DMS53 treated with DMSO at 0.1 percent for 48 hours (cell line): ENCODE results near the gene TLR10.
"Not testable (repeated sequence)": the region's sequence is repeated elsewhere in the genome, so short reads cannot be mapped to it uniquely, and the experiment has no call there.

Source experiments
- DNase-seq: peaks from one replicate; lab custom pipeline; 2025; ENCODE audit not compliant: unreplicated experiment; lab: John Stamatoyannopoulos, UW

Gene TLR10, protein sequence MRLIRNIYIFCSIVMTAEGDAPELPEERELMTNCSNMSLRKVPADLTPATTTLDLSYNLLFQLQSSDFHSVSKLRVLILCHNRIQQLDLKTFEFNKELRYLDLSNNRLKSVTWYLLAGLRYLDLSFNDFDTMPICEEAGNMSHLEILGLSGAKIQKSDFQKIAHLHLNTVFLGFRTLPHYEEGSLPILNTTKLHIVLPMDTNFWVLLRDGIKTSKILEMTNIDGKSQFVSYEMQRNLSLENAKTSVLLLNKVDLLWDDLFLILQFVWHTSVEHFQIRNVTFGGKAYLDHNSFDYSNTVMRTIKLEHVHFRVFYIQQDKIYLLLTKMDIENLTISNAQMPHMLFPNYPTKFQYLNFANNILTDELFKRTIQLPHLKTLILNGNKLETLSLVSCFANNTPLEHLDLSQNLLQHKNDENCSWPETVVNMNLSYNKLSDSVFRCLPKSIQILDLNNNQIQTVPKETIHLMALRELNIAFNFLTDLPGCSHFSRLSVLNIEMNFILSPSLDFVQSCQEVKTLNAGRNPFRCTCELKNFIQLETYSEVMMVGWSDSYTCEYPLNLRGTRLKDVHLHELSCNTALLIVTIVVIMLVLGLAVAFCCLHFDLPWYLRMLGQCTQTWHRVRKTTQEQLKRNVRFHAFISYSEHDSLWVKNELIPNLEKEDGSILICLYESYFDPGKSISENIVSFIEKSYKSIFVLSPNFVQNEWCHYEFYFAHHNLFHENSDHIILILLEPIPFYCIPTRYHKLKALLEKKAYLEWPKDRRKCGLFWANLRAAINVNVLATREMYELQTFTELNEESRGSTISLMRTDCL

DNA sequence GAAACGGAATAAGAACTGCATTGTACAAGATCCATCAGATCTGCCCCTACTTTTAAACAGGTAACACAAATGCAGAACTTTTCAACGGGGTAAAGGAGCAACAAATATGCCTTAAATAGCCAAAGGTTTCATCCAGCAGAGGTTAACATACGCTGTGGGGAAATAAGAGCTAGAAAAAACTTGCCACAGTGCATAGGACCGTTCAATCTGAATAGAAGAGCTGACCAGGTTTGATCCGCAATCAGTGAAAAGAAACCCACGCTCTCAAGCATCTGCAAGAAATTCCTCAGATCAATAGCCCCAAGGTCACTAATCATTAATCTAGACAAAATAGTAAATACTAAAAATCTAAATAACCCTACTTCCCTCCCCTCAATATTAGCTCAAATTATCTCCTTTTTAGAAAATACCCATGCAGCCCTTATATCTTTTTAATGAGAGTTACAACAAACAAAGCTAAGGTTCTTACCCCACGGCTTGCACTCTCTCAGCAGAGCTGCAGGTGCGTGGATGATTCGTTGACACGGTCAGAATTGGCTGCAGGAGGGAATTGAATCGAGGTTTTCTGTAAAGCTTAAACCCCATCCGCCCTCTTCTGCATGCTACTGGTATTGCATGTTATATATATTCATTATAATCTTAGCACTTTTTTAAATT is at the start of gene TLR10:
Gene TLR10, minus strand, starts transcription at position 539 of the 657 bp plus-strand sequence. CDS start 7,400 bp downstream, outside the sequence.
- peak; percentile 81 for DNase-seq

GRCh38 chr4:38832206-38832605 is 49.4 kb upstream of the TLR10 start:
- DNase-seq, result no peak

DNA sequence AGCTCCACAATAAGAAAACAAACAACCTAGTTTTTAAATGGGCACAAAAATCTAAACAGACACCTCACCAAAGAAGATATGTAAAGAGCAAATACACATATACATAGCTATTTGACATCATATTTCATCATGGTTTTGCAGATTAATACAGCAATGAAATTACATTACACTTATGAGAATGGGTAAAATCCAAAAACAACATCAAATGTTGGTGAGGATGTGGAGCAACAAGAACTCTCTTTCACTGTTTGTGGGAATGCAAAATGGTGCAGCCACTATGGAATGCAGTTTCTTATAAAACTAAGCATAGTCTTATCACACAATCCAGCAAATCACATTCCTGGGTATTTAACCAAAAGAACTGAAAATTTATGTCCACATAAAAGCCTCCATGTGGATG is 48.9 kb upstream of the TLR10 start:
- DNase-seq, result no peak

DNA sequence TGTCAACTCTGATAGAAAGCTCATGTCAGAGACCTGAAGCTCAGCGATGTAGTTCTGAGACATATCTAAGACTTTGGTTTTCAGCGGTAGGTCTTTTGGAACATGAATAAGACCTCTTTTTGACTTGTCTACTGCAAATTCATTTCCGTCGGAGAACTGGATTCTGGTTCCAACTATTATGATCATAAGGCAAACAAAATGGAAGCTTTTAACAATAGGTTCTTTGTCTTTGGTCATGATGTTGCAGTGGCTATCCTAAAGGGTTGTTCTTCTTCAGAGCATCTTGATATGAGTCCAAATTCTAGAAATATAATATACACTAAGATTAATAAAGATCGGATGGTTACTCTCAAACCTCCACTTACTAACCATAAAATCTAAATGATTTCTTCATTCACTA is 46.4 kb upstream of the TLR10 start:
- DNase-seq, result no peak

DNA sequence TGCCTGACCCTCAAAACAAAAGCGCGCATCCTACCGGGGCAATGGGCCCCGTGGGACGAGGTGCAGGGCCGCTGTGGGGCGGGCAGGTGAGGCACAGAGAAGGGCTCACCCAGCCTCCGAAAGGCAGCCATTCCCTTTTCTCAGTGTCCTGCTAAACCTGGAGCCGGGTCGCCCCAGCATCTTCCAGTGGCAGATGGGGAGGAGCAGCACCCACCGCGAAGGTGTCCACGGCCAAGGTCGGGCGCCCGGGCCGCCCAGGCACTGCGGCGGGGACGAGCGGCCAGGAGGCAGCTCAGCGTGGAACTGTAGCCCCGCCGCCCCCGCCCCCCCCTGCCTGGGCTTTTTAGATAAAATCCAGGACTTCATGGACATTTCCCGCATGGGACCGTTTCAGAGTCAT is 41.0 kb upstream of the TLR10 start:
- no peak for DNase-seq

GRCh38 chr4:38822748-38823303 is 40.0 kb upstream of the TLR10 start:
- no peak for DNase-seq

- DNase-seq, result no peak
These were observed 38.9 kb upstream of the TLR10 start for GRCh38 chr4:38821739-38822138.

GRCh38 chr4:38820329-38821061 is 37.7 kb upstream of the TLR10 start:
- no peak for DNase-seq

- no peak for DNase-seq
These were observed 36.8 kb upstream of the TLR10 start for GRCh38 chr4:38819569-38819968.

GRCh38 chr4:38818441-38818976 is 35.7 kb upstream of the TLR10 start:
- no peak for DNase-seq

GRCh38 chr4:38815885-38816782 is 33.3 kb upstream of the TLR10 start:
- no peak for DNase-seq

- no peak for DNase-seq
These were observed 31.6 kb upstream of the TLR10 start for GRCh38 chr4:38814386-38814785.

- no peak for DNase-seq
These were observed 28.5 kb upstream of the TLR10 start for GRCh38 chr4:38811297-38811696.

- not testable (repeated sequence) for DNase-seq
These were observed 24.7 kb upstream of the TLR10 start for GRCh38 chr4:38807462-38807861.

GRCh38 chr4:38806251-38806650 is 23.5 kb upstream of the TLR10 start:
- DNase-seq, result not testable (repeated sequence)

DNA sequence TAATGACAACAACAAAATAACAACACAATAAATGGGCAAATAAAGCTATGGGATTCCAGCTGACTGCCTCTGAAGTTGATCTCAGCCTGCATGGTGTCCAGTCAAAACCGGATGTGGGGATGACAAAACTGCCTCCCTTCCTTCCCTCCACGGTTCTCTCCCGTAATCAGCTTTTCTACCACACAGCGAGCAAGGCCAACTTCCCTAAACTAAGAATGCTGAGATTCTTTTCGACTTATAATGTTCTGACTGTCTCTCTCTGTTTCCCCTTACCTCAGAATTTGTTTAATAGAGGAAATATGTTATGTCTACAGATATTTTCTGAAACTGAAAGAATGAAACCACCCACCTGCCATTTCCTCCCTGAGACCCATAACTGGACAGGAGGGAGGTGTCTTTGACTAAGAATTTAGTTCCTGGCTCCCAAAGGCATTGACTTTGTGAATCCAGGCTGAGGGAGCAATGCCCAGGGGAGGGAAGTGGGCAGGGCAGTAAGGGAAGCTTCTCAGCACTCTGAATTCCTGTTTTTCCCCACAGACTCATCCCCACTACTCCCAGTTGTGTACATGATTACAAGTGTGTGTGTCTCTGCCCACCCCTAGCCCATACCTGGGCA is 22.8 kb upstream of the TLR10 start:
- DNase-seq, result no peak

- DNase-seq, result peak; percentile 57
These were observed 22.0 kb upstream of the TLR10 start, which contains the start of gene TLR1 for GRCh38 chr4:38804654-38805295. Gene TLR1, minus strand, starts transcription at chr4:38804791. Its CDS starts 5,960 bp downstream, at chr4:38798831.
